Keratinocyte (primary cell): ENCODE measurements around the gene KRTAP10-11. TPM values are rescaled to one million over a fixed set of nuclear protein-coding genes. Genes with fewer than 3 reads are reported as not detected.

Experiments used
- DNase-seq: peaks from one replicate; pipeline ENCODE4 v3.0.0-alpha.2; 2011; ENCODE audit warnings: low read depth, missing footprints, low spot score
- FAIRE-seq: peaks from 2 replicates; lab custom pipeline; 2011; peaks lifted over from hg19 to GRCh38; lab: Jason Lieb, UNC
- H2AFZ ChIP-seq: 2 replicates; pipeline ENCODE4 v1.6.0; 2012; ENCODE audit warnings: low read length, control low read depth, inconsistent platforms; ENCODE audit not compliant: control insufficient read depth
- H3K27ac ChIP-seq: 2 replicates; pipeline ENCODE4 v1.5.1; 2011; ENCODE audit warnings: low read length; ENCODE audit not compliant: control insufficient read depth, insufficient read depth
- H3K27me3 ChIP-seq: 3 replicates; pipeline ENCODE4 v1.6.0; 2011; ENCODE audit warnings: low read length; ENCODE audit not compliant: control insufficient read depth, insufficient read depth; ENCODE audit errors: extremely low read depth
- H3K36me3 ChIP-seq, 2 experiments: 2 replicates in 1 of 2; 3 replicates in 1 of 2; pipeline ENCODE4 v1.5.1; 2011; ENCODE audit warnings: low read length in 2 of 2, mild to moderate bottlenecking in 1 of 2; ENCODE audit not compliant: control insufficient read depth in 2 of 2, insufficient read depth in 2 of 2; ENCODE audit errors: extremely low read depth in 1 of 2
- H3K4me1 ChIP-seq: 3 replicates; pipeline ENCODE4 v1.5.1; 2011; ENCODE audit warnings: low read length; ENCODE audit not compliant: control insufficient read depth, insufficient read depth; ENCODE audit errors: extremely low read depth
- H3K4me2 ChIP-seq: 3 replicates; pipeline ENCODE4 v1.6.0; 2011; ENCODE audit warnings: low read depth, low read length; ENCODE audit not compliant: control insufficient read depth, insufficient read depth; ENCODE audit errors: extremely low read depth
- H3K4me3 ChIP-seq, 3 experiments: fragments of 200-600 bp in 1 of 3; sonication (generic) in 1 of 3; 2 replicates in 2 of 3; 3 replicates in 1 of 3; pipeline ENCODE4 v1.5.1; 2011 to 2016; ENCODE audit warnings: low read length in 3 of 3, mild to moderate bottlenecking in 3 of 3, control low read depth in 2 of 3, inconsistent platforms in 1 of 3, low read depth in 1 of 3, mixed read lengths in 1 of 3, mixed run types in 1 of 3, moderate library complexity in 1 of 3; ENCODE audit not compliant: control insufficient read depth in 2 of 3, insufficient read depth in 2 of 3; ENCODE audit errors: extremely low read depth in 1 of 3
- H3K79me2 ChIP-seq: 2 replicates; pipeline ENCODE4 v1.6.0; 2012; ENCODE audit warnings: low read length; ENCODE audit not compliant: control insufficient read depth, insufficient read depth
- H3K9ac ChIP-seq: 3 replicates; pipeline ENCODE4 v1.6.0; 2011; ENCODE audit warnings: low read length; ENCODE audit not compliant: control insufficient read depth, insufficient read depth; ENCODE audit errors: extremely low read depth
- H3K9me1 ChIP-seq: 3 replicates; pipeline ENCODE4 v1.6.0; 2011; ENCODE audit warnings: low read length; ENCODE audit not compliant: control insufficient read depth, insufficient read depth; ENCODE audit errors: extremely low read depth
- H3K9me3 ChIP-seq: 2 replicates; pipeline ENCODE4 v1.5.1; 2012; ENCODE audit warnings: low read depth, low read length; ENCODE audit not compliant: control insufficient read depth
- H4K20me1 ChIP-seq: 3 replicates; pipeline ENCODE4 v1.6.0; 2011; ENCODE audit warnings: low read length; ENCODE audit not compliant: control insufficient read depth, insufficient read depth; ENCODE audit errors: extremely low read depth
- CTCF ChIP-seq, 3 experiments: IDR thresholded peaks in 1 of 3; conservative IDR thresholded peaks in 1 of 3; optimal IDR thresholded peaks in 1 of 3; 2 replicates in 2 of 3; 3 replicates in 1 of 3; pipeline versions ENCODE3 to v1.5.1; 2011; ENCODE audit warnings: low read length in 3 of 3, mild to moderate bottlenecking in 3 of 3, moderate library complexity in 2 of 3, control low read depth in 1 of 3, inconsistent platforms in 1 of 3; ENCODE audit not compliant: insufficient read depth in 2 of 3; ENCODE audit errors: extremely low read depth in 1 of 3
- EZH2 ChIP-seq: IDR thresholded peaks from one replicate; pipeline ENCODE4 v1.6.1; 2012; ENCODE audit warnings: inconsistent platforms, mild to moderate bottlenecking, low read length, moderate library complexity
- dilution Hi-C: fragments of 300-500 bp; cut with MboI; formaldehyde crosslinking; loops from one replicate; pipeline ENCODE4 v1.7.0; 2020; ENCODE audit warnings: low sequenced_read_pairs; ENCODE audit not compliant: extremely low pct_ligation_motif_present
- polyA plus RNA-seq, 5 experiments: library from polyadenylated mRNA; depleted of rRNA in 3 of 5; stranded (reverse) in 3 of 5; stranded (forward) in 1 of 5; unstranded in 1 of 5; fragments of >200 nt; gene quantifications; 1 replicate in 1 of 5; 2 replicates in 3 of 5; 3 replicates in 1 of 5; pipeline versions ENCODE4 v1.2.1 to v1.2.3, GENCODE V29; 2011 to 2012; ENCODE audit warnings: missing spikeins in 2 of 5, low read depth in 1 of 5, low replicate concordance in 1 of 5

Gene KRTAP10-11
- polyA plus RNA-seq, 1 donor (not counting 4 experiments of a cell fraction or from before 2014, with no cell fraction given), result not detected

GRCh38 chr21:44647222-44647552 lies 973 bp downstream of the KRTAP10-11 start:
- Histone ChIP-seq H3K27ac (no peak overlapping the region), H3K79me2 (no peaks in the 10 kb centered on the region), H3K4me1 (no peaks in the 10 kb centered on the region), H3K9me3 (peaks cover 1% of the 10 kb centered on the region), H3K4me2 (no peak overlapping the region), H4K20me1 (no peaks in the 10 kb centered on the region), H3K9me1 (no peaks in the 10 kb centered on the region), H3K4me3 (no peak overlapping the region), H3K27me3 (no peaks in the 10 kb centered on the region), H3K36me3 (no peaks in the 10 kb centered on the region), H3K9ac (no peak overlapping the region), H2AFZ (no peak overlapping the region)
- TF ChIP-seq CTCF (optimal IDR thresholded peaks at IDR 0.05 in 1 of 3, IDR thresholded peaks at IDR 0.05 in 1 of 3, conservative IDR thresholded peaks at IDR 0.05 in 1 of 3; ENCODE audit: extremely low read depth in 1 of 3, insufficient read depth in 2 of 3, low read length in 3 of 3) (no peak), EZH2 (no peak)
- dilution Hi-C loops, result no loop called here
- DNase-seq (no peak), FAIRE-seq (no peak)

GRCh38 chr21:44648557-44649311 lies 2.5 kb downstream of the KRTAP10-11 start:
- no peak overlapping the region for H3K27ac ChIP-seq
- no peak overlapping the region for H3K4me2 ChIP-seq
- FAIRE-seq (no peak), DNase-seq (no peak)
- H3K4me3 ChIP-seq, result no peak overlapping the region
- no peaks in the 10 kb centered on the region for H4K20me1 ChIP-seq
- H2AFZ ChIP-seq, result no peak overlapping the region
- no peaks in the 10 kb centered on the region for H3K9me1 ChIP-seq
- H3K9ac ChIP-seq, result no peak overlapping the region
- no peaks in the 10 kb centered on the region for H3K36me3 ChIP-seq
- peaks cover 1% of the 10 kb centered on the region for H3K9me3 ChIP-seq
- dilution Hi-C loops, result no loop called here
- no peaks in the 10 kb centered on the region for H3K79me2 ChIP-seq
- H3K4me1 ChIP-seq, result no peaks in the 10 kb centered on the region
- H3K27me3 ChIP-seq, result no peaks in the 10 kb centered on the region
- TF ChIP-seq CTCF (optimal IDR thresholded peaks at IDR 0.05 in 1 of 3, IDR thresholded peaks at IDR 0.05 in 1 of 3, conservative IDR thresholded peaks at IDR 0.05 in 1 of 3; ENCODE audit: extremely low read depth in 1 of 3, insufficient read depth in 2 of 3, low read length in 3 of 3), result no peak
- TF ChIP-seq EZH2, result no peak
